Measurements from ENCODE around the gene LSP1.

DNA sequence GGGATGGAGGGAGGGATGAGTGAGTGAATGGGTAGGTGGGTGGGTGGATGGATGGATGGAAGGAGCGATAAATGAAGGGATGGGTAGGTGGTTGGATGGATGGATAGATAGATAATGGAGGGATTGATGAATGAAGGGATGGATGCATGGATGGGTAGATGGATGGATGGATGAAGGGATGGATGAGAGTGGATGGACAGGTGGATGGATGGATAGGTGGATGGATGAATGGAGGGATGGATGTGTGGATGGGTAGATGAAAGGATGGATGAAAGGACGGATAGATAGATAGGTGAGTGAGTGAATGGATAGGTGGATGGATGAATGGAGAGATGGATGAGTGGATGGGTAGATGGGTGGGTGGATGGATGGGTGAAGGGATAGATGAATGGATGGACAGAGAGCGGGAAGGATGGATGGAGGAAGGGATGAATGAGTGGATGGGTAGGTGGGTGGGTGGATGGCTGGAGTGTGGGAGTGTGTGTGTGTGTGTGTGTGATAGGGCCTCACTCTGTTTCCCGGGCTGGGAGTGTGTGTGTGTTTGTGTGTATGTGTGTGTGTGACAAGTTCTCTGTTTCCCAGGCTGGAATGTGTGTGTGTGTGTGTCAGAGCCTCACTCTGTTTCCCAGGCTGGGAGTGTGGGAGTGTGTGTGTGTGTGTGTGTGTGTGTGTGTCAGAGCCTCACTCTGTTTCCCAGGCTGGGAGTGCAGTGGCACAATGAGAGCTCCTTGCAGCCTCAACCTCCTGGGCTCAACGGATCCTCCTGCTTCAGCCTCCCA, 40.9 kb downstream of the LSP1 start:
- no peak for TF ChIP-seq TAF1 (IDR thresholded peaks at IDR 0.05; ENCODE audit: low read depth, low read length)
- 0 out of 2 replicates have a peak, but pooled peaks have one; percentile 16 for TF ChIP-seq POLR2AphosphoS5 (IDR thresholded peaks at IDR 0.05; ENCODE audit: low read depth, low read length)
- no peak for TF ChIP-seq POLR2A (IDR thresholded peaks at IDR 0.05; ENCODE audit: low read depth, low read length)

Data from GM12891 (cell line).